Measurements from ENCODE around the gene RETREG3.
A peak's percentile ranks its signal among the peaks of the same experiment; 100 is the strongest.

RETREG3 gene

DNA sequence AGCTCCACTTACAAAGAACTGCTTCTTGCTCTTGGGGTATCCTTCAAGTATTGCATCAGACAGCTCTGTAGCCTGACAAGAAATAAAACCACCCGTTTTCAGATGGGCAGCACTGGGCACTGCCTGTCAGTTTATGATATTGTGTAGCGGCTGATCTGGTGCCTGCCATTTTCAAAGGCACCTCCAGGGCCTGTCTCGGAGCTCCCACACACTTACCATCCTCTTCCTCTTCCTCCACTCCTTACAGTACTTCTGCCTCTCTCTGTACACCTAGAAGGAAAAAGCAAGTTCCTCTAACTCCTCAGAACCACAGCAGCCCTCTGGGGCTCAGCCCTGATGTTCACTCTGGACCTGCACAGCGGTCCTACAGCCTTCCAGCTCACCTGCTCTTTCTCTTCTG lies 36.1 kb downstream of the RETREG3 start:
- DNase-seq (ENCODE audit: low read depth): no peak

DNA sequence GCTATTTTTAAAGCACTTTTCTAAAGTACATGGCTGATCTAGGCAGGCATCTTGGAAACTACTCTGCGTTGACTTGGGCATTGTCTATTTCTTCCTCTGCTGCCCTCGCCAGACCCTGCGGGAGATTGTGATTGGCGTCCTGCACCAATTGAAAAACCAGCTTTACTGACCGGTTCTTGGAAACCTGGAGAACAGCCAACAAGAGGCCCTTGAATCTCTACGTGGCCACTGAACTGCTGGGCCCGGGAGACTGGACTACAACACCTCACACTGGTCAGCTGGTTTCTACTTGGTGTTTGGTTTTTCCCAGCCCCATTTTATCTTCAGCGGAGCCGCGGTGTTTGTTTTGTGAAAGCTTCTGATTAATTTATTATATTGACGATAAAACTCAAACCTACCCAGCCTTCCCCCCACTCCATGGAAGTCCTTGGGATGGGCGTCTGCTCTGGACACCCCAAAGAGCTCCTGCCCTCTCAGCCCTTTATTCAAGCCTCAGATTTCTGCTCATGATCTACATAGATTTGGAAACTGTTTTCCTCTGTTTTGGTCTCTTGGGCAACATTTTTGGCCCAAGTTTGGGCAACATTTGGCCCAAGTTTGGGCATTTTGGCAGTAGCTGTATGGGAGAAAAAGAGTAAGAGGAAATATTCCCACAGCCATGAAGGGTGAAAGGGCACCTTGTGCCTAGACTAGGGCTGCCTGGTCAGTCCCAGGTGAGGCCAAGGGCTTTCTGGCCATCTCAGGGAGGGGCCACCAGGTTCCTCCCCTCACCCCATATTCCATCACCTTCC lies 37.5 kb downstream of the RETREG3 start:
- no peak for DNase-seq (ENCODE audit: low read depth)

DNA sequence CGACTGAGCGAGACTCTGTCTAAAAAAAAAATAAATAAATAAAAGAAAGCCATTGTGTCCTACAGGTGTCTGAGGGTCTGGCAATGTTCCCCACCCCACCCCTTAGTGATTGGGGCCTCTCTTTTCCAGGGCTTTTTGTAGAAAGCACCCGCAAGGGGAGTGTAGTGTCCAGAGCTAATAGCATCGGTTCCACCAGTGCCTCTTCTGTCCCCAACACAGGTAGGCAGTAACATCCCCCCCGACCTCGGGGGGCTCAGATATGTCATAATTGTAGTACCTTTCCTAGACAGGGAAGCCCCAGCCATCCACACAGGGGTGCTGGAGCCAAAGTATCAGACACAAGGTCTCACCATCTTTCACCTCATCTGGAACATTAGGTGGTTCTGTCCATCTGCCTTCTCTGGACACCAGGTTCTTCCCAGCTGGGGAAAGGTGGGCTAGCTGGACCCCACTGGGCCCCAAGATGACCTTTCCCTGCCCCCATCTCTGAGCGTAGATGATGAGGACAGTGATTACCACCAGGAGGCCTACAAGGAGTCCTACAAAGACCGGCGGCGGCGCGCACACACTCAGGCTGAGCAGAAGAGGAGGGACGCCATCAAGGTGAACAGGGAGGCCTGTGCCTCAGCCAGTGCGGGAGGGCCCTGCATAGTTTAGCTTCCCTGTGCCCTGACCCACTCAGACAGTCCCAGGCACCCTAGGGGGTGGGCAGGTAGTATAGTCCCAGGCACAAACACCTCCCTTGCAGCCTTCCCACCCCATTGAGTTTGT lies 40.6 kb downstream of the RETREG3 start:
- no peak for DNase-seq (ENCODE audit: low read depth)

DNA sequence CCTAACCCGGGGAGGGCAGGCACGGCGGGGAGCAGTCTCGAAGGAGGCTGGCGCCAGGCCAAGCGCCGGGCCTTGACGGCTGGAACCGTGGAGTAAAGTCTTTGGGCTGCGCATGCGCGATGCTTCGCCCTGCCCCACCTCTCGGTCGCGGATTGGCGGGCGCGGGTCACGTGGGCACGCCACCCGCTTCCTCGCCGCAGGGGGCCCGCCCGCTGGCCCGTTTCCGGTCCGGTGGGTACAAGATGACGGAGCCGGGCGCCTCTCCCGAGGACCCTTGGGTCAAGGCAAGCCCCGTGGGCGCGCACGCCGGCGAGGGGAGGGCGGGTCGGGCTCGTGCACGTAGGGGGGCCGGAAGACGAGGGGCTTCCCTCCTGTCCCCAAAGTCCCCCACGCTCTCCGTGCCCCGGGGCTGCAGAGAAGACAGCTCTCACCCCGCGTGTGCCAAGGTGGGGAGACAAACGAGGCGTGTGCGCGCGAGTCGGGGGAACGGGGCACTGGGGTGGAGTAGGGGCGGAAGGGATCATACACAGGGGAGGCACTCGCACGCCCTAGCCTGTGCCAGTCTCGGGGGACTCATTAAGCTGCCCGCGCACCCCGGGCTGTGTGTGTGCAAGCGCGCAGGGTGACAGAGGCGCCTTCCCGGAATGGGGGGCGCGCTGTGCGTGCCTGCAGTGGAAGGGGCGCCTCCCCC lies 42.1 kb downstream of the RETREG3 start, which contains the start of gene MLX:
MLX (plus strand) TSS at position 218 of the 691 bp plus-strand sequence; CDS start at position 243, 25 bp downstream.
- peak; percentile 94 for DNase-seq (ENCODE audit: low read depth)

DNA sequence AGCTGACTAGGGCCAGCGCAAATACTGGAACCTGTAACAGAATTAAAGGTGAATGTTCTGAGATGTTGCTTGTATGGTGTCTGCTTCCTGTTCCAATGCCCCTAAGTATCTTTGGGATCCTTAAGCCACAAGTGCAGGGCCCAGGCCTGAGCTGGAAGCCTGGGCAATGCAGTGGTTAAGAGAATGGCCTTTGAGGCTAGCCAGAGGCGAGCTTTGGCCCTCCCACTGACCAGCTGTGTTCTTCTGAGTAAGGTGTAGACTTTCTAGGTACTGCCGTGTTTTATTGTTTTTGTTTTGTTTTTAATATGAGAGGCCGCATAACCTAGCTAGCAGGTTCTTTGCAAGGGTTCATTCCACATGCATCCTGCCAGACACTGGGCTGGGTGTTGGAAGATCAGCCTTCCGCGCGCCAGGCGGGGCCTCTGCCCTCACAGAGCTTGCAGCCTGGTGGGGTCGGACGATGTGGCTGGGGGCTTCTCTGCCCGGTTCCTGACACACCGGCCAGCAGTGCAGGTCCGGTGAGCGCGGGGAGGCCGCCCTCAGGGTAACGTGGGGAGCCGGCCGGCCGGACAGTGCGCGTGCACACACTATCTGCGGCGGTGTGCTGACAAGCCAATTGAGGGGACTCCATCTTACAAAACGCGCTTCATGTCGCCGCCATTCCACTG lies 42.8 kb downstream of the RETREG3 start:
- no peak for DNase-seq (ENCODE audit: low read depth)

DNA sequence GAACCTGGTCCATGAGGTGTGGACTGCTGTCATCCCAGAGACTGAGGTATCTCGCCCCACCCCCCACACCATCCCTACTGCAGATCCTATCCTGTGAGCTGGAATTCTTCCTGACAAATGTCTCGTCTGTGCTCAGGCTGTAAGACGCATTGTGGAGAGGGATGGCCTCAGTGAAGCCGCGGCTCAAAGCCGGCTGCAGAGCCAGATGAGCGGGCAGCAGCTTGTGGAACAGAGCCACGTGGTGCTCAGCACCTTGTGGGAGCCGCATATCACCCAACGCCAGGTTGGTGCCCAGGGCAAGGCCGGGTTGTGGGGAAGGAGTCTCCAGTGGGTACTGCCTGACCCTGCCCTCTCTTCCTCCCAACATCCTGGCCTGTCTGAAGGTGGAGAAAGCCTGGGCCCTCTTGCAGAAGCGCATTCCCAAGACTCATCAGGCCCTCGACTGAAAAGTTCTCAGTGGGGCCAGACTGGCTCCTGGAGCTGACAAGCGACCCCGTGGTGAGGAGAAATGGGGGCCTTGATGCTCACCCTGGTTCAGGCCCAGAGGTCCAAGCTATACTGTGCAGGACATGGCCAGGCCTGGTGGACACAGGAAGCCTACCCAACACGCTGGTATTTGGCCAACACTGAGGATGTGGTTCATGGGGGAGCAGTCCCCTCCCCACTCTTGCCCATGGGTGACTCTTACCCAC lies 43.5 kb downstream of the RETREG3 start:
- no peak for DNase-seq (ENCODE audit: low read depth)

DNA sequence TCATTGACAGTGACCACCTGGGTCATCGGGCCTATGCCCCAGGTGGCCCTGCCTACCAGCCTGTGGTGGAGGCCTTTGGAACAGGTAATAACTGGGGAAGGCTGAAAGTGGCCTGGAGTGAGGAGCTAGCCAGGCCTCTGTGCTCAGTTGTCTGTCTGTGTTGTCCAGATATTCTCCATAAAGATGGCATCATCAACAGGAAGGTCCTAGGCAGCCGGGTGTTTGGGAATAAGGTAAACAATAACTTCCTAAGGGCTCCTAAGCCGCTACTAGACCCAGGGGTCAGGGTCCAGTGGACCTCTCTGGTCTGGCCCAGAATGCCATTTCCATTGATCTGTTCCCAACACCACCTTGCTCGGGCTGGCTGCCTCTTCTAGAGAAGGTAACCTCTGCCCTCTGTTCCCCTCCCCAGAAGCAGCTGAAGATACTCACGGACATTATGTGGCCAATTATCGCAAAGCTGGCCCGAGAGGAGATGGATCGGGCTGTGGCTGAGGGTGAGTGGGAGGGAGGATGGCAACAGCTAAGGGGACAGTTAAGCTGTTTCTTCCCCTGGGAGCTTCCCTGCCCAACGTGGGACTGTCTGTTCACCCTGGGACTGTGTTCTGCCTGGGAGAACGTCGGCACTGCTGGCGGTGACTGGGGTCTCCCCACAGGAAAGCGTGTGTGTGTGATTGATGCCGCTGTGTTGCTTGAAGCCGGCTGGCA lies 44.2 kb downstream of the RETREG3 start:
- DNase-seq (ENCODE audit: low read depth): no peak

DNA sequence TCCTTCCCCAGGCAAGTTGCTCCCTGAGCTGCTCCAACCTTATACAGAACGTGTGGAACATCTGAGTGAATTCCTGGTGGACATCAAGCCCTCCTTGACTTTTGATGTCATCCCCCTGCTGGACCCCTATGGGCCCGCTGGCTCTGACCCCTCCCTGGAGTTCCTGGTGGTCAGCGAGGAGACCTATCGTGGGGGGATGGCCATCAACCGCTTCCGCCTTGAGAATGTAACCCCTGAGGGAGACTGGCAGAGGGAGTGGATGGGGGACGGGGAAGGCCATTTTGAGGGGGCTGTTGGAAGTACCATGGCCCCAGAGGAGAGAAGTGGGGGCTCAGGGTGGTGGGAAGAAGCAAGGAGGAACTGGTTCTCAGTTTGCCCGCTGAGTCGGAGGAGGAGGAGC lies 45.2 kb downstream of the RETREG3 start:
- DNase-seq (ENCODE audit: low read depth): no peak

DNA sequence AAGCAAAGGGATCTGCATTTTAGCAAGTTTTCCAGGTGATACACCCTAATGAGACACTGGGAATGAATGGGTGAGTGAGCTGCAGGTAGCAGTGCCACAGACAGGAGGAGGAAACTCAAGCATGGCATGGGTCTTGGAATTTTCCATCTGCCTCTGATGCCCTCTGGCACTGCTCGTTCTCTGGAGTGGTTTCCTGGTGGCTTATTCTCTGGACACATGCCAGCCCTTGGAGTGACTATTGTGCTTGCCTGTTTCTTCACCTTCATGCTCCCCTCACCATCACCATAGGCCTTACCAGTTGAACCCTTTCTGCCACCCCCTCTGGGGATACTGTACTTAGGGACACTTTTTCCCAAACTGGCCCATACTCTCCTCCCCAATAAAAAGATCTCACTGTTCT lies 45.6 kb downstream of the RETREG3 start:
- DNase-seq (ENCODE audit: low read depth): peak; percentile 36

DNA sequence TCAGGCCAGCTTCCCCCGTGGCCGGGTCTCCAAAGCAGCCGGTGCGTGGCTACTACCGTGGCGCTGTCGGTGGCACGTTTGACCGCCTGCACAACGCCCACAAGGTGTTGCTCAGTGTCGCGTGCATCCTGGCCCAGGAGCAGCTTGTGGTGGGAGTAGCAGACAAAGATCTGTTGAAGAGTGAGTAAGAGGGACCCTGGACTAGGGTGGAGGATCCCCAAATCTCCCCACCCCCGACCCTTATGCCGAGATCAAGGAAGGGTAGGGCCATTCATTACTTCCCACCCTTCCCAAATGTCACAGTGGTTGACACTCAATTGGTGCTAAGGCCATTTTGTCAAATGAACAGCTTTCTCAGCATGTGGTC lies 46.0 kb downstream of the RETREG3 start:
- no peak for DNase-seq (ENCODE audit: low read depth)

DNA sequence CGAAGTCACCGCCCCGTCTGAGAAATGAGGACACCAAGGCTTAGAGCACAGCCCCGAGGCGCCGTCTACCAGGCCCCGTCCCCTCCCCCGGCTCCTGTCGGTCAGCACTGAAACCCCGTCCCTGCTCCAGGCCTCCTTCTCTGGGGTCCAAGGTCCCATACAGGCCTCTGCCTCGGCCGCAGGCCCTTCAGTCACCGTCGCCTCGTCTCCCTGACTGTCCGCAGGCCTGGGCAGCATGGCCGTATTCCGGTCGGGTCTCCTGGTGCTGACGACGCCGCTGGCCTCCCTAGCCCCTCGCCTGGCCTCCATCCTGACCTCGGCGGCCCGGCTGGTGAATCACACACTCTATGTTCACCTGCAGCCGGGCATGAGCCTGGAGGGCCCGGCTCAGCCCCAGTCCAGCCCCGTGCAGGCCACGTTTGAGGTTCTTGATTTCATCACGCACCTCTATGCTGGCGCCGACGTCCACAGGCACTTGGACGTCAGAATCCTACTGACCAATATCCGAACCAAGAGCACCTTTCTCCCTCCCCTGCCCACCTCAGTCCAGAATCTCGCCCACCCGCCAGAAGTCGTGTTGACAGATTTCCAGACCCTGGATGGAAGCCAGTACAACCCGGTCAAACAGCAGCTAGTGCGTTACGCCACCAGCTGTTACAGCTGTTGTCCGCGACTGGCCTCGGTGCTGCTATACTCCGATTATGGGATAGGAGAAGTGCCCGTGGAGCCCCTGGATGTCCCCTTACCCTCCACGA lies 46.6 kb downstream of the RETREG3 start:
- DNase-seq (ENCODE audit: low read depth): peak; percentile 54

DNA sequence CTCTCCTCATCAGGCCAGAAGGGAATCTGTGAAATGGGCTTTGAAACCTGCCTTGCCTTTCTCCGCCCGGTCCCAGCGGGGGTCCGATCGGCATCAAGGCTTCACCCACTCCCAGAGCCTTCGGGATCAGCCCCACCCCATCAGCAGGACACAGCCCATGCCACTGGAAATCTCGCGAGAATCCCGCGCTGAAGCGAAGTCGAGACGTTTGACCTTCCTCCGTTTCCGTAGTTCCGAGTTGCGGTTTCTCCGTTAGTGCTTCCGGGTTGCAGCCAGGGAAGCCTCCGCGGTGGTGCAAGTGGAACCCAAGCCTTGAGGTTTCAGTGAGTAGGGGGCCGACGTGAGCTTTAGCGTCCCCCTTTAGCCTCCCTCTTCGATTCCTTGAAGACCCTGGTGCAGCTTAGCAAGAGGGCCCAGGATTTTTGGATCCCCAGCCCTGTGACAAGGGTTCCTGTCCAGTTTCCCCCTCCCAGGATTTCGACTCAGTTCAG lies 47.2 kb downstream of the RETREG3 start, which contains the start of gene COASY:
COASY (plus strand) TSS at position 252 of the 491 bp plus-strand sequence. CDS start 475 bp downstream, outside the sequence.
- peak; percentile 99 for DNase-seq (ENCODE audit: low read depth)

DNA sequence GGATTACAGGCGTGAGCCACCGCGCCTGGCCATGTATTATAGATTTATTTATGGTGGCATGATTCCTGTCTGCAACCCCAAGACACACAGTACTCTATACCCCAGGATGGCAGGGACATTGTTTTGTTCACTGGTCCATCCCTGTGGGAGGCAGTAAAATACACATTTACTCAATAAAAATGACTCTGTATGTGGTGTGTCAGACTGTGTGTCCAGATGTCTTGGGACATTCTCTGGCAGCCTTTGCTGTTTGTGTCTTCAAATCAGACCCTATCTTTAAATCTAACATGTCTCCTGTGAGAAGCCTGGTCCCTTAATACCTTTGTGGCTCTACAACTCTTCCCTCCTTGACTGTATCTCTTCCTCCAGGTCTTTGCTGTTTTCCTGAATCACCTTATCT lies 48.9 kb downstream of the RETREG3 start:
- DNase-seq (ENCODE audit: low read depth): no peak

DNA sequence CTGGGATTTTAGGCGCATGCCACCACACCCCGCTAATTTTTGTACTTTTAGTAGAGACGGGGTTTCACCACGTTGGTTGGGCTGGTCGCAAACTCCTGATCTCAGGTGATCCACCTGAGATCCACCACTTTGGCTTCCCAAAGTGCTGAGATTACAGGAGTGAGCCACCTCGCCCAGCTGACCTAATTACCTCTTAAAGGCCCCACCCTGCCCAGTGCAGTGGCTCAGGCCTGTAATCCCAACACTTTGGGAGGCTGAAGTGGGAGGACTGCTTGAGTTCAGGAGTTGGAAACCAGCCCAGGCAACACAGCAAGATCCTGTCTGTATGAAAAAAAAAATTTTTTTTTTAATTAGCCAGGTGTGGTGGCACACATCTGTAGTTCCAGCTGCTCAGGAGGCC lies 50.1 kb downstream of the RETREG3 start:
- DNase-seq (ENCODE audit: low read depth): no peak

DNA sequence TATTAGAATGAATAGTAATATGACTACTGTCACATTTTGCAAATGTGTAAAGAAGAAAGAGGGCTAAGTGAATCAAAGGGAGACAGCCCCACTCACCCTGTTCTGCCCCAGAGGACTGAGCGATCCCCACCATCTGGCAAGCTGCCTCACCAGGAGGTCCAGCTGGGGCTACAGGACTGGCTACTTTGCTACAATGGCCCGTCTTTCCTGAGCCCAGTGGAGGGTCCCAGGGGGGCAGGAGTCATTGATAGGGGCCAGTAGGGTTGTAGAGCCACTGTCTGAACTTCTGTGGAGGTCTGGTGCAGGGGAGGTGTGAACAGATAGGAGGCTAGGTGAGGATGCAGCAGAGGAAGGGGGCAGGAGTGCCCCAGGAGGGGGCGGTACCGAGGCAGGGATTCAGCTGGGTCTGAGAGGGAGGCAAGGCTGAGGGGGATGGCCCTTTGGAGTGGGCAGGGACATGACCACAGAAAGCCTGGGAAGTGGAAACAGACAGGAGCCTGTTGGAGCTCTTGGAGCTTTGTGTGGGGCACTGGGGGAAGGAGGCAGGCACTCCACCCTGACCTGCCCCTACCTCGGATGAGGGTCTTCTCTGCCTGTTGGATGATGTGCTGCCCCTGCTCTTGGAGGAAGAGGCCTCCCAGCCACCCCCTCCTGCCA lies 53.1 kb downstream of the RETREG3 start:
- peak; percentile 51 for DNase-seq (ENCODE audit: low read depth)

DNA sequence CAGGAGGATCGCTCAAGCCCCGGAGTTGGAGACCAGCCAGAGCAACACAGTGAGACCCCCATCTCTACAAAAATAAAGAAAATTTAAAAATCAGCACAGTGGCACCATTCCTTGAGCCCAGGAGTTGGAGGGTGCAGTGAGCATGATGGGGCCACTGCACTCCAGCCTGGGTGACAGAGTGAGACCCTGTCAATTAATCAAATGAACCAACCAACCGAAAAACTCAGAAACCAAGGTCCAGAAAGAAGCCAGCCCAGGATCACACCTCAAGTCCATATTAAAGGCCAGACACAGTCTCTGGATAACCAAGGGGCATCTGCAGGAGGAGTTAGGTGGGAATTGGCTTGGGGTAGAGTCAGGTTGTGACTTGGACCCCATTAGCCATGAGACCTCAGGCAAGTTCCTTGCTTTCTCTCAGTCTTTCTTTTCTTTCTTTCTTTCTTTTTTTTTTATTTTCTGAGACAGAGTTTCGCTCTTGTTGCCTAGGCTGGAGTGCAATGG lies 54.0 kb downstream of the RETREG3 start:
- DNase-seq (ENCODE audit: low read depth): no peak

DNA sequence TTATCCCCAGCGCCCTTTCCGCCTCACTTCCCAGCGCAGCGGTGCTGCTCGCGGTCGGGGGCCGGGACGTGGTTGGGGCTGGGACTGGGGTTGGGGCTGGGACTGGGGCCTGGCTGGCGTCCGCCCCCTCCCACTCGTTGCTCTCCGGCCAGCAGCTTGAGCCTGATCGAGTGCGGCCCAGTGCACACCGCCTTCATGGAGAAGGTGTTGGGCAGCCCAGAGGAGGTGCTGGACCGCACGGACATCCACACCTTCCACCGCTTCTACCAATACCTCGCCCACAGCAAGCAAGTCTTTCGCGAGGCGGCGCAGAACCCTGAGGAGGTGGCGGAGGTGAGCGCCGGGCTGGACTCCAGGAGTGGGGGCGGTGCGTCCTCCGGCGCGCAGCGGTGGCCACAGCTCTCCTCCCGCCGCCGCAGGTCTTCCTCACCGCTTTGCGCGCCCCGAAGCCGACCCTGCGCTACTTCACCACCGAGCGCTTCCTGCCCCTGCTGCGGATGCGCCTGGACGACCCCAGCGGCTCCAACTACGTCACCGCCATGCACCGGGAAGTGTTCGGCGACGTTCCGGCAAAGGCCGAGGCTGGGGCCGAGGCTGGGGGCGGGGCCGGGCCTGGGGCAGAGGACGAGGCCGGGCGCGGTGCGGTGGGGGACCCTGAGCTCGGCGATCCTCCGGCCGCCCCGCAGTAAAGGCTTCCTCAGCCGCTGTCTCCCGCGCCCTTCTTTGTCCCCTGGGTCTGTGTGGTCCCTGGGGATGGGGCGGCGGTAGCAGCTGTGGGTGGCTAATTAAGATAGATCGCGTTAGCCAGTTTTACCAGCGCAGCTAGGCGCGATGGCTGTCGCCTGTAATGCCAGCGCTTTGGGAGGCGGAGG lies 54.7 kb downstream of the RETREG3 start:
- peak; percentile 87 for DNase-seq (ENCODE audit: low read depth)

DNA sequence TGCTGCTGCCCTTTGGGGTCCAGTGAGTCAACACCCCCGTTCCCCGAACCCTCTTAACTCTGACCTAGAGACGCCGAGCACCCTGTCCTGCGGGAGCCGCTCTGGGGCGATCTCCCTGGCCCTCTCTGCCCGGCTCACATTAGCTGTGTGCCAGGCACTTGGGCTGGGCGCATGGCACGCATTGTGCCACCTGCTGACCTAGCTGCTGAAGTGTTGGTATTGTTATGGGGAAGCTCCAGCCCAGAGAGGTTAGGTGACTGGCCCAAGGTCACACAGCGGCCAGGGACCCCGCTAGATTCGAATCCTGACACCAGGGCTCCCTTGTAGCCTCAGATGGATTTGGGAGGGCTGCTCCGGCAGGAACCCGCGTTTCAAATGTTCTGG lies 55.3 kb downstream of the RETREG3 start:
- no peak for DNase-seq (ENCODE audit: low read depth)
